WTC11 (cell line): ENCODE measurements around the gene ZC3H12C. TPM values are rescaled to one million over a fixed set of nuclear protein-coding genes. Genes with fewer than 3 reads are reported as not detected.

ENCODE experiments used
- ATAC-seq: fragments of 200-7000 bp; cut with Tn5 transposase; 2 replicates; pipeline ENCODE4 v1.10.0; 2021; ENCODE audit warnings: mild to moderate bottlenecking, moderate library complexity
- CTCF ChIA-PET: fragments of 300-600 bp; sonication (Branson Sonifier 250); formaldehyde crosslinking; loops from one replicate; lab custom pipeline; 2021; ENCODE audit warnings: antibody characterized with exemption; lab: Charles Lee
- POLR2A ChIA-PET: fragments of 350-600 bp; sonication (Branson Sonifier 250); formaldehyde crosslinking; loops from one replicate; lab custom pipeline; 2021; ENCODE audit warnings: antibody characterized with exemption; lab: Charles Lee
- DNase-seq: peaks from one replicate; pipeline ENCODE4 v3.0.0; 2021; ENCODE audit warnings: low spot score
- H3K27ac Mint-ChIP-seq: 2 replicates; pipeline ENCODE4 v1.8.0; 2021; ENCODE audit warnings: mixed read lengths
- H3K27me3 Mint-ChIP-seq: 2 replicates; pipeline ENCODE4 v1.8.0; 2021; ENCODE audit warnings: low read depth, mild to moderate bottlenecking, moderate library complexity, mixed read lengths
- H3K36me3 Mint-ChIP-seq: 2 replicates; pipeline ENCODE4 v1.8.0; 2021; ENCODE audit warnings: mixed read lengths
- H3K4me1 Mint-ChIP-seq: 2 replicates; pipeline ENCODE4 v1.8.0; 2022; ENCODE audit warnings: mixed read lengths
- H3K4me3 Mint-ChIP-seq: 2 replicates; pipeline ENCODE4 v1.8.0; 2021; ENCODE audit warnings: mild to moderate bottlenecking, moderate library complexity, mixed read lengths
- H3K9me3 Mint-ChIP-seq: 2 replicates; pipeline ENCODE4 v1.8.0; 2021; ENCODE audit warnings: mixed read lengths
- ETV6 ChIP-seq: sonication (generic); formaldehyde crosslinking; IDR thresholded peaks from 2 replicates; pipeline ENCODE4 v1.8.1; 2022; ENCODE audit warnings: mild to moderate bottlenecking, missing genetic modification reagents
- FOXP1 ChIP-seq: sonication (generic); formaldehyde crosslinking; IDR thresholded peaks from 2 replicates; pipeline ENCODE4 v1.8.0; 2022; ENCODE audit warnings: missing genetic modification reagents, mild to moderate bottlenecking, moderate library complexity, borderline replicate concordance
- HMGA2 ChIP-seq: fragments of 250-450 bp; sonication (Bioruptor Pico); IDR thresholded peaks from 2 replicates; pipeline ENCODE4 v1.4.0; 2021; ENCODE audit warnings: mild to moderate bottlenecking, moderate library complexity
- JUN ChIP-seq: sonication (generic); formaldehyde crosslinking; IDR thresholded peaks from 2 replicates; pipeline ENCODE4 v1.8.0; 2023; ENCODE audit warnings: mild to moderate bottlenecking, missing genetic modification reagents
- OVOL2 ChIP-seq: fragments of 250-450 bp; sonication (Bioruptor Pico); IDR thresholded peaks from 2 replicates; pipeline ENCODE4 v1.9.0; 2021; ENCODE audit warnings: mild to moderate bottlenecking, borderline replicate concordance
- RELA ChIP-seq: sonication (generic); formaldehyde crosslinking; IDR thresholded peaks from 2 replicates; pipeline ENCODE4 v1.8.1; 2022; ENCODE audit warnings: missing genetic modification reagents, mild to moderate bottlenecking, borderline replicate concordance
- TEAD1 ChIP-seq: sonication (generic); formaldehyde crosslinking; IDR thresholded peaks from 2 replicates; pipeline ENCODE4 v1.8.0; 2022; ENCODE audit warnings: mild to moderate bottlenecking, missing genetic modification reagents
- ZBTB21 ChIP-seq: sonication (generic); formaldehyde crosslinking; IDR thresholded peaks from 2 replicates; pipeline ENCODE4 v1.8.1; 2023; ENCODE audit warnings: mild to moderate bottlenecking, missing genetic modification reagents, borderline replicate concordance
- ZNF121 ChIP-seq: sonication (generic); formaldehyde crosslinking; IDR thresholded peaks from 2 replicates; pipeline ENCODE4 v1.8.0; 2023; ENCODE audit warnings: missing genetic modification reagents
- ZNF219 ChIP-seq: sonication (generic); formaldehyde crosslinking; IDR thresholded peaks from 2 replicates; pipeline ENCODE4 v1.8.0; 2023; ENCODE audit warnings: missing genetic modification reagents, mild to moderate bottlenecking, borderline replicate concordance
- total RNA-seq: library from RNA; stranded (reverse); gene quantifications from 3 replicates; pipeline ENCODE4 v1.2.3, GENCODE V29; 2021
- TF ChIP-seq, protein P1 (sequence below): fragments of 250-450 bp; sonication (Bioruptor Pico); conservative IDR thresholded peaks from 2 replicates; pipeline ENCODE4 v1.9.0; 2021; ENCODE audit warnings: mild to moderate bottlenecking
- TF ChIP-seq, protein P2 (sequence below): sonication (generic); formaldehyde crosslinking; IDR thresholded peaks from 2 replicates; pipeline ENCODE4 v1.8.0; 2023; ENCODE audit warnings: missing genetic modification reagents
- TF ChIP-seq, protein P3 (sequence below): sonication (generic); formaldehyde crosslinking; IDR thresholded peaks from 2 replicates; pipeline ENCODE4 v1.8.0; 2022; ENCODE audit warnings: missing genetic modification reagents
- TF ChIP-seq, protein P4 (sequence below): sonication (generic); formaldehyde crosslinking; IDR thresholded peaks from 2 replicates; pipeline ENCODE4 v1.8.1; 2023; ENCODE audit warnings: mild to moderate bottlenecking, missing genetic modification reagents, borderline replicate concordance
- TF ChIP-seq, protein P5 (sequence below): sonication (generic); formaldehyde crosslinking; IDR thresholded peaks from 2 replicates; pipeline ENCODE4 v1.8.1; 2023; ENCODE audit warnings: mild to moderate bottlenecking, missing genetic modification reagents
- TF ChIP-seq, protein P6 (sequence below): sonication (generic); formaldehyde crosslinking; conservative IDR thresholded peaks from 2 replicates; pipeline ENCODE4 v1.8.1; 2022; ENCODE audit warnings: mild to moderate bottlenecking, missing genetic modification reagents
- TF ChIP-seq, protein P7 (sequence below): sonication (generic); formaldehyde crosslinking; IDR thresholded peaks from 2 replicates; pipeline ENCODE4 v1.8.0; 2022; ENCODE audit warnings: mild to moderate bottlenecking, missing genetic modification reagents

Gene ZC3H12C
- total RNA-seq, 1 experiment from 2014 or later: 2.4 TPM

DNA sequence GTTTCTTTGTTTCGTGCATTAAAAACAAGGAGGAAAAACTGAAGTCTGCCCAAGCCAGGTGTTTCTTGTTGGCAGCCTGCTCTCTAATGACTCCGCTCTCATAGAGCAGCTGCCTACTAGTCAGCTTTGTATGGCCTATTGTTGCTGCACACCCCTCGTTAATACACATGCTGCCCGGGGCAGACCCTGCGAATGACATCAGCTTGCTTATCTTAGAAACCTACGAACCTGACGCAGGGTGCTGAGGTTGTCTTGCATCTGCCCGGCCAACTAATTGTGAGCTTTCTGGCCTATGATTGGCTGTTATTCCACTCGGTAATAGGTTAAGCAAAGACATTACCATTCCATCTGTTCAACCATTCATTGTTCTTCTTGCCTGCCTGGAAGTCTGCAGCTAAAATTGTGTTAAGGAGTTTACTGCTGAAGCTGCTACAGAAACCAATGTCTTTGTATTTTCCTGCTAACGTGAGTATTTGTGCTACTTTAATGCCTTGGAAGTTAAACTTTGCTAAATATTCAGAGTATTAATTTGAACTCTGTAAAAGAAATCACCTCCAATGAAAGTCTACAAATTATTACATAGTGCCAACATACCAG lies 37.5 kb downstream of the ZC3H12C start (continued):
- TF ChIP-seq, protein P1, sequence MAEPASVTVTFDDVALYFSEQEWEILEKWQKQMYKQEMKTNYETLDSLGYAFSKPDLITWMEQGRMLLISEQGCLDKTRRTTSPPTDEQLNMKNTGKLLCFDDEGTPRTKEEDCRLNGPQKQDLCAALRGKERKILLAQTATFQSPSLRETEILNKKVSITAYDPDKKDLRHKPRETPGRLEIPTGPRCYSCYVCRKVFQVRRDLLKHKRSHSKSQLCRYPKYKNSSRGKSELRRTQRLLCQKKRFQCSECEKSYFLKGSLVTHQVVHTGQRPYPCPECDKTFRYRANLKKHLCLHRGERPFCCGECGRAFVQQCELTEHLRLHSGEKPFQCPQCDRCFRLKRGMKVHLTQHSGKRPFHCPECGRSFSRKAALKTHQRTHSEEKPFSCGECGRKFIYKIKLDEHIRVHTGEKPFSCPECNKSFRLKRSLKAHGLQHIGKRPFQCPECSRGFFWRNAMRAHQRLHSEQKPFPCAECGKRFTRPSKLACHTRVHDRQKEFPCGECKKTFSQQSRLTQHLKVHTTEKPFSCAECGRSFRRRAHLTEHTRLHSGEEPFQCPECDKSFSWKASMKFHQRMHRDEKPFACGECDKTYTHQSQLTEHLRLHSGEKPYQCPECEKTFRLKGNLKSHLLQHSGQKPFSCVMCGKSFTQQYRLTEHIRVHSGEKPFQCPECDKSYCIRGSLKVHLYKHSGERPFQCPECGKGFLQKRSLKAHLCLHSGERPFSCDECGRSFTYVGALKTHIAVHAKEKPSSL: no peak
- TF ChIP-seq JUN (CRISPR knock-in tag): no peak
- TF ChIP-seq, protein P2, sequence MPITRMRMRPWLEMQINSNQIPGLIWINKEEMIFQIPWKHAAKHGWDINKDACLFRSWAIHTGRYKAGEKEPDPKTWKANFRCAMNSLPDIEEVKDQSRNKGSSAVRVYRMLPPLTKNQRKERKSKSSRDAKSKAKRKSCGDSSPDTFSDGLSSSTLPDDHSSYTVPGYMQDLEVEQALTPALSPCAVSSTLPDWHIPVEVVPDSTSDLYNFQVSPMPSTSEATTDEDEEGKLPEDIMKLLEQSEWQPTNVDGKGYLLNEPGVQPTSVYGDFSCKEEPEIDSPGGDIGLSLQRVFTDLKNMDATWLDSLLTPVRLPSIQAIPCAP: no peak
- TF ChIP-seq, all 79 proteins: peak for 0

DNA sequence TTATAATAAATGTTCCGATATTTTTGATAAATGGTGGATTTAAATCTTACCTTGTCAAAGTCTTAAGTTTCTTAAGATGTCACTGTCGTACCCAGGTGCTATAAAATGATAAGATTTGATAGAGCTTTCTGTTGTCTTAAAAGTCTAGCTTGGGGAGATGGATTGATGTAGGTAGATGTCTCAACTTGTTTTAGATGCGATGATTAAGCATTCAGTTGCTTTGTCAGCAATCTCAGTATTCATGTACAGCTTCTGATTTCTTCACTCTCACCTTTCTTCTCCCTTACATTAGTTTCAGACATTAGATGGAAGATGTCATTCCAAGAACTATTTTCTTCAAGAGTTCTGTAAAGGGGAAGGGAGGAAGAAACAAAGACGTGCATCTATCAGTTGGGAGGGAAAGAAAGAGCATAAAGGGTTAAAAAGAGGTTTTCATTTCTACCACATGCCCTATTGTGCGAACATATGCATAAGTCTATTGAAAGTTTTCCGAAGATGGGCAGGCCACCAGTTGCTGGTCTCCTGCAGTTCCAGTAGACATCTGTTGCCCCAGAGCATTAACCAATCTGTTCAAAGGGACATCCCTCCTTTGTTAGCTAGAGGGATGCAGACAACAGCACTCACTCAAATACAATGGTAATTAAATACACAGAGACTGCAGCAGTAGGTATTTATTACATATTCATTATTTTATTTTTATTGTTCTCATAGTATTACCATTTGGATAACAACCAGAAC lies 38.4 kb downstream of the ZC3H12C start:
- no peaks in the 10 kb centered on the region for H3K27me3 Mint-ChIP-seq
- peaks cover 46% of the 10 kb centered on the region for H3K4me1 Mint-ChIP-seq
- no peak for DNase-seq
- CTCF ChIA-PET: interaction anchor here (1.1 kb wide), 1 partner anchor 38 kb away, joined by 3 read pairs; the partner anchor contains the start of gene ZC3H12C
- no peak overlapping the region for H3K4me3 Mint-ChIP-seq
- H3K27ac Mint-ChIP-seq: no peak overlapping the region
- no peak for ATAC-seq
- POLR2A ChIA-PET: interaction anchor here (0.7 kb wide), 1 partner anchor 13 kb away, joined by 3 read pairs; no protein-coding TSS in a partner anchor
- H3K36me3 Mint-ChIP-seq: no peaks in the 10 kb centered on the region
- TF ChIP-seq RELA (CRISPR knock-in tag) (no peak), TEAD1 (no peak), ZNF219 (CRISPR knock-in tag) (no peak), FOXP1 (CRISPR knock-in tag) (no peak), ETV6 (CRISPR knock-in tag) (no peak), HMGA2 (CRISPR knock-in tag) (no peak), ZBTB21 (CRISPR knock-in tag) (no peak), ZNF121 (CRISPR knock-in tag) (no peak), OVOL2 (no peak)
- TF ChIP-seq, protein P3, sequence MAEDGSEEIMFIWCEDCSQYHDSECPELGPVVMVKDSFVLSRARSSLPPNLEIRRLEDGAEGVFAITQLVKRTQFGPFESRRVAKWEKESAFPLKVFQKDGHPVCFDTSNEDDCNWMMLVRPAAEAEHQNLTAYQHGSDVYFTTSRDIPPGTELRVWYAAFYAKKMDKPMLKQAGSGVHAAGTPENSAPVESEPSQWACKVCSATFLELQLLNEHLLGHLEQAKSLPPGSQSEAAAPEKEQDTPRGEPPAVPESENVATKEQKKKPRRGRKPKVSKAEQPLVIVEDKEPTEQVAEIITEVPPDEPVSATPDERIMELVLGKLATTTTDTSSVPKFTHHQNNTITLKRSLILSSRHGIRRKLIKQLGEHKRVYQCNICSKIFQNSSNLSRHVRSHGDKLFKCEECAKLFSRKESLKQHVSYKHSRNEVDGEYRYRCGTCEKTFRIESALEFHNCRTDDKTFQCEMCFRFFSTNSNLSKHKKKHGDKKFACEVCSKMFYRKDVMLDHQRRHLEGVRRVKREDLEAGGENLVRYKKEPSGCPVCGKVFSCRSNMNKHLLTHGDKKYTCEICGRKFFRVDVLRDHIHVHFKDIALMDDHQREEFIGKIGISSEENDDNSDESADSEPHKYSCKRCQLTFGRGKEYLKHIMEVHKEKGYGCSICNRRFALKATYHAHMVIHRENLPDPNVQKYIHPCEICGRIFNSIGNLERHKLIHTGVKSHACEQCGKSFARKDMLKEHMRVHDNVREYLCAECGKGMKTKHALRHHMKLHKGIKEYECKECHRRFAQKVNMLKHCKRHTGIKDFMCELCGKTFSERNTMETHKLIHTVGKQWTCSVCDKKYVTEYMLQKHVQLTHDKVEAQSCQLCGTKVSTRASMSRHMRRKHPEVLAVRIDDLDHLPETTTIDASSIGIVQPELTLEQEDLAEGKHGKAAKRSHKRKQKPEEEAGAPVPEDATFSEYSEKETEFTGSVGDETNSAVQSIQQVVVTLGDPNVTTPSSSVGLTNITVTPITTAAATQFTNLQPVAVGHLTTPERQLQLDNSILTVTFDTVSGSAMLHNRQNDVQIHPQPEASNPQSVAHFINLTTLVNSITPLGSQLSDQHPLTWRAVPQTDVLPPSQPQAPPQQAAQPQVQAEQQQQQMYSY (CRISPR knock-in tag): no peak
- TF ChIP-seq, protein P4, sequence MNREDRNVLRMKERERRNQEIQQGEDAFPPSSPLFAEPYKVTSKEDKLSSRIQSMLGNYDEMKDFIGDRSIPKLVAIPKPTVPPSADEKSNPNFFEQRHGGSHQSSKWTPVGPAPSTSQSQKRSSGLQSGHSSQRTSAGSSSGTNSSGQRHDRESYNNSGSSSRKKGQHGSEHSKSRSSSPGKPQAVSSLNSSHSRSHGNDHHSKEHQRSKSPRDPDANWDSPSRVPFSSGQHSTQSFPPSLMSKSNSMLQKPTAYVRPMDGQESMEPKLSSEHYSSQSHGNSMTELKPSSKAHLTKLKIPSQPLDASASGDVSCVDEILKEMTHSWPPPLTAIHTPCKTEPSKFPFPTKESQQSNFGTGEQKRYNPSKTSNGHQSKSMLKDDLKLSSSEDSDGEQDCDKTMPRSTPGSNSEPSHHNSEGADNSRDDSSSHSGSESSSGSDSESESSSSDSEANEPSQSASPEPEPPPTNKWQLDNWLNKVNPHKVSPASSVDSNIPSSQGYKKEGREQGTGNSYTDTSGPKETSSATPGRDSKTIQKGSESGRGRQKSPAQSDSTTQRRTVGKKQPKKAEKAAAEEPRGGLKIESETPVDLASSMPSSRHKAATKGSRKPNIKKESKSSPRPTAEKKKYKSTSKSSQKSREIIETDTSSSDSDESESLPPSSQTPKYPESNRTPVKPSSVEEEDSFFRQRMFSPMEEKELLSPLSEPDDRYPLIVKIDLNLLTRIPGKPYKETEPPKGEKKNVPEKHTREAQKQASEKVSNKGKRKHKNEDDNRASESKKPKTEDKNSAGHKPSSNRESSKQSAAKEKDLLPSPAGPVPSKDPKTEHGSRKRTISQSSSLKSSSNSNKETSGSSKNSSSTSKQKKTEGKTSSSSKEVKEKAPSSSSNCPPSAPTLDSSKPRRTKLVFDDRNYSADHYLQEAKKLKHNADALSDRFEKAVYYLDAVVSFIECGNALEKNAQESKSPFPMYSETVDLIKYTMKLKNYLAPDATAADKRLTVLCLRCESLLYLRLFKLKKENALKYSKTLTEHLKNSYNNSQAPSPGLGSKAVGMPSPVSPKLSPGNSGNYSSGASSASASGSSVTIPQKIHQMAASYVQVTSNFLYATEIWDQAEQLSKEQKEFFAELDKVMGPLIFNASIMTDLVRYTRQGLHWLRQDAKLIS (CRISPR knock-in tag): no peak
- TF ChIP-seq, protein P5, sequence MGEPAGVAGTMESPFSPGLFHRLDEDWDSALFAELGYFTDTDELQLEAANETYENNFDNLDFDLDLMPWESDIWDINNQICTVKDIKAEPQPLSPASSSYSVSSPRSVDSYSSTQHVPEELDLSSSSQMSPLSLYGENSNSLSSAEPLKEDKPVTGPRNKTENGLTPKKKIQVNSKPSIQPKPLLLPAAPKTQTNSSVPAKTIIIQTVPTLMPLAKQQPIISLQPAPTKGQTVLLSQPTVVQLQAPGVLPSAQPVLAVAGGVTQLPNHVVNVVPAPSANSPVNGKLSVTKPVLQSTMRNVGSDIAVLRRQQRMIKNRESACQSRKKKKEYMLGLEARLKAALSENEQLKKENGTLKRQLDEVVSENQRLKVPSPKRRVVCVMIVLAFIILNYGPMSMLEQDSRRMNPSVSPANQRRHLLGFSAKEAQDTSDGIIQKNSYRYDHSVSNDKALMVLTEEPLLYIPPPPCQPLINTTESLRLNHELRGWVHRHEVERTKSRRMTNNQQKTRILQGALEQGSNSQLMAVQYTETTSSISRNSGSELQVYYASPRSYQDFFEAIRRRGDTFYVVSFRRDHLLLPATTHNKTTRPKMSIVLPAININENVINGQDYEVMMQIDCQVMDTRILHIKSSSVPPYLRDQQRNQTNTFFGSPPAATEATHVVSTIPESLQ (CRISPR knock-in tag): no peak
- TF ChIP-seq, protein P6, sequence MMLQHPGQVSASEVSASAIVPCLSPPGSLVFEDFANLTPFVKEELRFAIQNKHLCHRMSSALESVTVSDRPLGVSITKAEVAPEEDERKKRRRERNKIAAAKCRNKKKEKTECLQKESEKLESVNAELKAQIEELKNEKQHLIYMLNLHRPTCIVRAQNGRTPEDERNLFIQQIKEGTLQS (CRISPR knock-in tag): no peak
- TF ChIP-seq, protein P7, sequence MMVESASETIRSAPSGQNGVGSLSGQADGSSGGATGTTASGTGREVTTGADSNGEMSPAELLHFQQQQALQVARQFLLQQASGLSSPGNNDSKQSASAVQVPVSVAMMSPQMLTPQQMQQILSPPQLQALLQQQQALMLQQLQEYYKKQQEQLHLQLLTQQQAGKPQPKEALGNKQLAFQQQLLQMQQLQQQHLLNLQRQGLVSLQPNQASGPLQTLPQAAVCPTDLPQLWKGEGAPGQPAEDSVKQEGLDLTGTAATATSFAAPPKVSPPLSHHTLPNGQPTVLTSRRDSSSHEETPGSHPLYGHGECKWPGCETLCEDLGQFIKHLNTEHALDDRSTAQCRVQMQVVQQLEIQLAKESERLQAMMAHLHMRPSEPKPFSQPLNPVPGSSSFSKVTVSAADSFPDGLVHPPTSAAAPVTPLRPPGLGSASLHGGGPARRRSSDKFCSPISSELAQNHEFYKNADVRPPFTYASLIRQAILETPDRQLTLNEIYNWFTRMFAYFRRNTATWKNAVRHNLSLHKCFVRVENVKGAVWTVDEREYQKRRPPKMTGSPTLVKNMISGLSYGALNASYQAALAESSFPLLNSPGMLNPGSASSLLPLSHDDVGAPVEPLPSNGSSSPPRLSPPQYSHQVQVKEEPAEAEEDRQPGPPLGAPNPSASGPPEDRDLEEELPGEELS (CRISPR knock-in tag): no peak
- no peaks in the 10 kb centered on the region for H3K9me3 Mint-ChIP-seq
